Right lobe of liver (tissue), 6 donors: ENCODE results near the gene UNC80. TPM values are rescaled to one million over a fixed set of nuclear protein-coding genes. Genes with fewer than 3 reads are reported as not detected.

Source experiments
- ATAC-seq, 4 donors: fragments of 200-7000 bp; cut with Tn5 transposase; one replicate each; pipeline ENCODE4 v1.9.1; 2020; ENCODE audit warnings: mild to moderate bottlenecking in 4 of 4, moderate library complexity in 4 of 4
- DNase-seq, 3 donors: peaks; one replicate each; pipeline ENCODE4 v3.0.0-alpha.2; 2020
- H3K27ac ChIP-seq, 3 donors: fragments of 200-600 bp; one replicate each; pipeline ENCODE4 v1.8.0; 2022
- H3K27me3 ChIP-seq, 2 donors: fragments of 200-600 bp; one replicate each; pipeline ENCODE4 v1.8.0; 2022
- H3K36me3 ChIP-seq, 4 donors: fragments of 200-600 bp; sonication (generic) in 1 of 4; one replicate each; pipeline versions ENCODE4 v1.5.1 to v1.8.0; 2017 to 2022; ENCODE audit warnings: control low read depth in 1 of 4
- H3K4me1 ChIP-seq, 4 donors: fragments of 200-600 bp; sonication (generic) in 1 of 4; one replicate each; pipeline versions ENCODE4 v1.5.1 to v1.8.0; 2017 to 2022; ENCODE audit warnings: control low read depth in 1 of 4
- H3K4me3 ChIP-seq, 3 donors: fragments of 200-600 bp; one replicate each; pipeline ENCODE4 v1.8.0; 2022
- H3K9me3 ChIP-seq, 4 donors: fragments of 200-600 bp; sonication (generic) in 1 of 4; one replicate each; pipeline versions ENCODE4 v1.5.1 to v1.8.0; 2017 to 2022; ENCODE audit warnings: control low read depth in 1 of 4
- CTCF ChIP-seq, 4 donors: fragments of 200-600 bp in 3 of 4; fragments of 450-650 bp in 1 of 4; IDR thresholded peaks; one replicate each; pipeline versions ENCODE4 v1.5.1 to v1.8.0; 2016 to 2022; ENCODE audit warnings: antibody characterized with exemption in 4 of 4, mild to moderate bottlenecking in 2 of 4
- POLR2A ChIP-seq: fragments of 450-650 bp; IDR thresholded peaks from one replicate; pipeline ENCODE4 v1.6.1; 2017; ENCODE audit warnings: antibody characterized with exemption, mild to moderate bottlenecking
- WGBS: methylation state at CpG from one replicate; pipeline ENCODE4 v1.1.6; 2018; ENCODE audit warnings: low coverage, low lambda C conversion rate; ENCODE audit not compliant: insufficient coverage; ENCODE audit errors: missing lambda C conversion rate; 5-methylcytosine and 5-hydroxymethylcytosine counted together
- intact Hi-C, 2 donors: fragments of 100-400 bp; cut with DNase I; formaldehyde crosslinking; loops; one replicate each; pipeline versions ENCODE4 v1.11.2 to v1.14.1; 2022
- total RNA-seq, 6 experiments: library from RNA; depleted of rRNA in 2 of 6; stranded (reverse); fragments of >200 nt in 2 of 6; fragmentation: NEBNext Ultra II Directional in 3 of 6; extraction: Animal tissue kit (Norgen Biotek cat#: 25700) in 3 of 6; gene quantifications; one replicate each; pipeline versions ENCODE4 v1.1.0 to v1.2.4, GENCODE V29; 2016 to 2023
- donor health status: DM: no; HTN: yes; CAD: no.
- donor health status: DM: no; HTN: no; CAD: no.
- donor health status: DM: no; HTN: no; CAD: no.
- donor health status: DM: no; HTN: yes; CAD: no.
- donor health status: DM: no; HTN: yes; CAD: no.

The UNC80 gene
- total RNA-seq, 6 experiments from 2014 or later = 0.19 TPM; not detected in 5

- 44% methylated on average over 1 of the region's 1 CpG for WGBS
Measured at GRCh38 chr2:209974576-209974975, 202.9 kb downstream of the UNC80 start.

GRCh38 chr2:209976698-209977385 lies 205.2 kb downstream of the UNC80 start:
- 61% methylated on average over 6 of the region's 9 CpGs for WGBS
- intact Hi-C loops = loop anchor here in 1 of 2 donors (5.0 kb wide), 1 partner anchor 220 kb away; no protein-coding TSS in a partner anchor
- no peak for DNase-seq
- Histone ChIP-seq H3K27ac (no peak overlapping the region), H3K9me3 (no peaks in the 10 kb centered on the region), H3K27me3 (no peaks in the 10 kb centered on the region), H3K4me3 (no peak overlapping the region), H3K36me3 (no peaks in the 10 kb centered on the region), H3K4me1 (no peaks in the 10 kb centered on the region)
- TF ChIP-seq CTCF (IDR thresholded peaks at IDR 0.05) = no peak
- no peak for ATAC-seq

More at GRCh38 chr2:209974576-209974975, 202.9 kb downstream of the UNC80 start:
- no peak for DNase-seq
- intact Hi-C loops = no loop called here
- Histone ChIP-seq H3K36me3 (no peaks in the 10 kb centered on the region), H3K4me1 (peaks cover 0 to 5% (median 0%) of the 10 kb centered on the region in 4 donors), H3K9me3 (no peaks in the 10 kb centered on the region), H3K27ac (no peak overlapping the region), H3K4me3 (no peak overlapping the region), H3K27me3 (no peaks in the 10 kb centered on the region)
- TF ChIP-seq CTCF (IDR thresholded peaks at IDR 0.05) = no peak
- TF ChIP-seq POLR2A = no peak
- no peak for ATAC-seq

- H3K4me3 ChIP-seq = no peak overlapping the region
- 89% methylated on average over 2 of the region's 2 CpGs for WGBS
- H3K4me1 ChIP-seq = no peaks in the 10 kb centered on the region
- peak; percentile 57 to 77 (median 74) for ATAC-seq
- no peak overlapping the region for H3K27ac ChIP-seq
- no peaks in the 10 kb centered on the region for H3K27me3 ChIP-seq
- no peak for DNase-seq
- TF ChIP-seq CTCF (IDR thresholded peaks at IDR 0.05) = peak; percentile 54 to 70 (median 63)
- no peak for TF ChIP-seq POLR2A
- no peaks in the 10 kb centered on the region for H3K9me3 ChIP-seq
- no peaks in the 10 kb centered on the region for H3K36me3 ChIP-seq
- intact Hi-C loops = loop anchor here in 1 of 2 donors (5.0 kb wide), 1 partner anchor 220 kb away; no protein-coding TSS in a partner anchor
Measured at GRCh38 chr2:209977386-209978239, 206.0 kb downstream of the UNC80 start.

GRCh38 chr2:209984291-209984690 lies 212.7 kb downstream of the UNC80 start:
- intact Hi-C loops = loop anchor here in 1 of 2 donors (10.0 kb wide), 1 partner anchor 221 kb away; no protein-coding TSS in a partner anchor
- no peaks in the 10 kb centered on the region for H3K4me1 ChIP-seq
- no peak overlapping the region for H3K27ac ChIP-seq
- no peak for TF ChIP-seq POLR2A
- H3K9me3 ChIP-seq = no peaks in the 10 kb centered on the region
- peaks cover 4% of the 10 kb centered on the region in 2 donors for H3K27me3 ChIP-seq
- no peak overlapping the region for H3K4me3 ChIP-seq
- no peak for ATAC-seq
- 71% methylated on average over 2 of the region's 2 CpGs for WGBS
- H3K36me3 ChIP-seq = no peaks in the 10 kb centered on the region
- no peak for DNase-seq
